ENCODE results near the gene ANTXR1. TPM values are rescaled to one million over a fixed set of nuclear protein-coding genes. Genes with fewer than 3 reads are reported as not detected.

The ANTXR1 gene
- total RNA-seq, 1 experiment from 2014 or later: 0.27 TPM

GRCh38 chr2:69186614-69187013 lies 173.6 kb downstream of the ANTXR1 start:
- H3K4me3 Mint-ChIP-seq (ENCODE audit: unreplicated experiment): no peak overlapping the region
- no peaks in the 10 kb centered on the region for H3K4me1 Mint-ChIP-seq (ENCODE audit: low read depth, unreplicated experiment)
- no peaks in the 10 kb centered on the region; the same call in 1 of the 2 replicates for H3K27me3 ChIP-seq (replicated peaks; ENCODE audit: control insufficient read depth, insufficient read depth, low read length)
- H3K36me3 ChIP-seq (ENCODE audit: control insufficient read depth, insufficient read depth, low read length): no peaks in the 10 kb centered on the region
- H3K27me3 Mint-ChIP-seq (ENCODE audit: insufficient read depth, unreplicated experiment): peaks cover 26% of the 10 kb centered on the region
- no peaks in the 10 kb centered on the region for H3K4me1 ChIP-seq
- TF ChIP-seq CTCF (IDR thresholded peaks at IDR 0.05; ENCODE audit: insufficient read depth in 1 of 2, low read depth in 1 of 2, low read length in 1 of 2, severe bottlenecking in 1 of 2, unreplicated experiment in 1 of 2): no peak
- POLR2A ChIA-PET: no interaction called here
- H3K4me3 ChIP-seq (ENCODE audit: low read depth, low read length): no peak overlapping the region
- CTCF ChIA-PET: no interaction called here
- no peaks in the 10 kb centered on the region for H3K9me3 ChIP-seq
- no peaks in the 10 kb centered on the region for H3K9me3 Mint-ChIP-seq (ENCODE audit: unreplicated experiment)
- H3K36me3 Mint-ChIP-seq (ENCODE audit: insufficient read depth, unreplicated experiment): no peaks in the 10 kb centered on the region
- no TSS peak for BruUV-seq (replicated peaks)
- intact Hi-C loops (cut with micrococcal nuclease; ENCODE audit: unreplicated experiment): no loop called here
- no peak for DNase-seq
- H3K27ac Mint-ChIP-seq (ENCODE audit: unreplicated experiment): no peak overlapping the region

GRCh38 chr2:69188182-69188900 lies 175.4 kb downstream of the ANTXR1 start:
- ChIA-PET CTCF (interaction anchor here (0.7 kb wide), 1 partner anchor 756 kb away, joined by 4 read pairs; no protein-coding TSS in a partner anchor), POLR2A (no interaction called here)
- Mint-ChIP-seq H3K9me3 (ENCODE audit: unreplicated experiment) (no peaks in the 10 kb centered on the region), H3K27me3 (ENCODE audit: insufficient read depth, unreplicated experiment) (peaks cover 34% of the 10 kb centered on the region), H3K27ac (ENCODE audit: unreplicated experiment) (no peak overlapping the region), H3K36me3 (ENCODE audit: insufficient read depth, unreplicated experiment) (no peaks in the 10 kb centered on the region), H3K4me3 (ENCODE audit: unreplicated experiment) (no peak overlapping the region), H3K4me1 (ENCODE audit: low read depth, unreplicated experiment) (no peaks in the 10 kb centered on the region)
- Histone ChIP-seq H3K4me3 (ENCODE audit: low read depth, low read length) (no peak overlapping the region), H3K9me3 (no peaks in the 10 kb centered on the region), H3K36me3 (ENCODE audit: control insufficient read depth, insufficient read depth, low read length) (no peaks in the 10 kb centered on the region), H3K27me3 (replicated peaks; ENCODE audit: control insufficient read depth, insufficient read depth, low read length) (no peaks in the 10 kb centered on the region; the same call in 1 of the 2 replicates), H3K4me1 (no peaks in the 10 kb centered on the region)
- no peak for DNase-seq
- no peak for TF ChIP-seq CTCF (IDR thresholded peaks at IDR 0.05; ENCODE audit: insufficient read depth in 1 of 2, low read depth in 1 of 2, low read length in 1 of 2, severe bottlenecking in 1 of 2, unreplicated experiment in 1 of 2)
- no TSS peak for BruUV-seq (replicated peaks)
- intact Hi-C loops (cut with micrococcal nuclease; ENCODE audit: unreplicated experiment): no loop called here

- Mint-ChIP-seq H3K9me3 (ENCODE audit: unreplicated experiment) (no peaks in the 10 kb centered on the region), H3K27me3 (ENCODE audit: insufficient read depth, unreplicated experiment) (peaks cover 31% of the 10 kb centered on the region), H3K4me1 (ENCODE audit: low read depth, unreplicated experiment) (no peaks in the 10 kb centered on the region), H3K4me3 (ENCODE audit: unreplicated experiment) (no peak overlapping the region), H3K36me3 (ENCODE audit: insufficient read depth, unreplicated experiment) (no peaks in the 10 kb centered on the region), H3K27ac (ENCODE audit: unreplicated experiment) (no peak overlapping the region)
- Histone ChIP-seq H3K9me3 (no peaks in the 10 kb centered on the region), H3K27me3 (replicated peaks; ENCODE audit: control insufficient read depth, insufficient read depth, low read length) (no peaks in the 10 kb centered on the region; the same call in 1 of the 2 replicates), H3K4me1 (no peaks in the 10 kb centered on the region), H3K4me3 (ENCODE audit: low read depth, low read length) (no peak overlapping the region), H3K36me3 (ENCODE audit: control insufficient read depth, insufficient read depth, low read length) (no peaks in the 10 kb centered on the region)
- TF ChIP-seq CTCF (IDR thresholded peaks at IDR 0.05; ENCODE audit: insufficient read depth in 1 of 2, low read depth in 1 of 2, low read length in 1 of 2, severe bottlenecking in 1 of 2, unreplicated experiment in 1 of 2): no peak
- ChIA-PET CTCF (no interaction called here), POLR2A (no interaction called here)
- DNase-seq: no peak
- BruUV-seq (replicated peaks): no TSS peak
- intact Hi-C loops (cut with micrococcal nuclease; ENCODE audit: unreplicated experiment): no loop called here
These were observed 177.9 kb downstream of the ANTXR1 start for GRCh38 chr2:69190743-69191404.

Measured in Caco-2 (cell line).